ENCODE measurements around the gene TANC1.

Gene TANC1

DNA sequence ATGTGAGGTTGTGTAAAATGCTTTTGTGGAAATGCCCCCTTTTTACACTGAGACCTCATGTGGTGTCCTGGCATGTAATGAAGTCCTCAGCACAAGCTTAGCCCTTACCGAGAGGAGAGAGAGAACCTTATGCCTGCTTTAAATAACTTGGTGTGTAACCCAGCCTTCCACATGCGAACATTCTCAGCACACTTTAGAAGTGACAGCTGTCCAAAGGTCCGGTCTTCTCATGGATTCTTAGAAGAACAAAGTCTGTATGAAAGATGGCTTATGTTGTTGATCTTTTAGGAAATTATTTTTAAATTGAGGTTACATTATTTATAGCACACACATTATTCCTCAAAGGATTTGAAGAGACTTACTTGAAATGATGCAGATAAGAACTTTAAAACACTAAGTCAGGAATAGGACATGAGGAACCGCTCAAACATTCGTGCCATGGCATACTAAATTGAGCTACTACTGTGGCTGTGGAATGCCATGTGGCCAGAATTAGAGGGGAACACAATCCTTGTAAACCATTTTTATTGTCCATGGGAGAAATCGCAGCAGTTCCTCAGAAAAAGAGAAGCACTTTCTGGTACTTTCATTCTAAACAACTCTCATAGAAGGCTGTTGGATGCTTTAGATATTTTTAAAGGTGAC is 238.4 kb downstream of the TANC1 start:
- DNase-seq, result no peak

DNA sequence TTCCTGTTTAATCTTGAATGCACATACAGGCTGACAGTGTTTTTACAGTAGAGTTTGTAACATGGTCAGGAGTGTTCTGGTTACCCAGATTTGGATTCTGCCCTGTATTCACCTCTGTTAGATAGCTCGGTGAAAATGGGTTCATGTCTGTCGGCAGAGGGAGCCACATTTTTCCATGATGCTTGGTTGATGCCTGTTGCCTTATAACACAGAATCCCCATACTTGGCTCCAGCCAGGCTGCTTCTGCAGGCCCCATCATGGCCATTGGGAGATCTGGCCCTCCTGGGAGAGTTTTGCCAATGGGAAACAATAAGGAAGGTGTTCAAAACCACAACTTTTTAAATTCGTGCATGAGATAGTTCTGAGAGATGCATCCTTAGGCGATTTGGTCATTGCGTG is 240.0 kb downstream of the TANC1 start:
- DNase-seq, result no peak

DNA sequence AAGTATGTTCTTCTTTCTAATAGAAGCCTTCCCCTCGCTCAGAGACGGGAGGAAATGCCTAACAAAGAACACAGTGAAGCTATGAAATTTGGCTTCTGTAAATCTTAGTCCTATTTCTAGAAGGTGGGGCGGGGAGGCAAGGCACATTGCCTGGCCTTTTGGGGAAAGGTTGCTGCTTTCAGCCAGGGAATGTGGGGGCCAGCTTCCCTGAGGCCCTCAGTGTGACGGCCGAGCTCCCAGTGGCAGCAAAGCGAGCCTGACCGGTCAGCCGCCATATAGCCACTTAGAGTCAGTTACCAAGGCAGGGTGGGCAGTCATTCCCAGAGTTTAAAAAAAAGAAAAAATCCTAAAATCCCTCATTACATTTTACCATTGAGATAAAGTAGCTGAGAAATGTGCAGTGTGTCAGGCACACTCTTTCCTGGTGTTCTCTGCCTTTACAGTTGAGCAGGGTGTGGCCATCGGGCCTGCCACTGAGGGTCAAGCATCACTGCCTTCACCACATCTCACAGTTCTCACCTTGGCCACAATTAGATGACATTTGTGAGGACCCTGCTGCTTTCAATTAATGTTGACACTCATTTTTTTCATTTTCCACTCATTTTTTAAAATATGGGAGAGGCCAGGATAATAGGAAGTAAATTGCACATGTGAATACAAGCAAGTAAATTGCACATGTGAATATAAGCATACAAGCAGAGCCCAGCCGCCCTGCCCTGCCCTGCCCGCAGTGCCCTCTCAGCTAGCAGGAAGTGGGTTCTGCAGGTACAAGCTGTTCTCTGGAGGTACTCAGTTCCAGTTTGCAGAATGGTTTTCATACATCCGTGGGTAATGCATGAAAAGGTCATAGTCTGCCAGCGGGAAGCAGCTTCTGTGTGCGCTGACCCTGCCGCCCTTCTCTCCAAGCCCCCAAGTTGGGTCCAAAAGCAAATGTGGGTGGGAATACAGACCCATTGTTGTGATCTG is 241.2 kb downstream of the TANC1 start:
- DNase-seq, result no peak

- DNase-seq, result no peak
These were observed 243.3 kb downstream of the TANC1 start for GRCh38 chr2:159211447-159212396.

DNA sequence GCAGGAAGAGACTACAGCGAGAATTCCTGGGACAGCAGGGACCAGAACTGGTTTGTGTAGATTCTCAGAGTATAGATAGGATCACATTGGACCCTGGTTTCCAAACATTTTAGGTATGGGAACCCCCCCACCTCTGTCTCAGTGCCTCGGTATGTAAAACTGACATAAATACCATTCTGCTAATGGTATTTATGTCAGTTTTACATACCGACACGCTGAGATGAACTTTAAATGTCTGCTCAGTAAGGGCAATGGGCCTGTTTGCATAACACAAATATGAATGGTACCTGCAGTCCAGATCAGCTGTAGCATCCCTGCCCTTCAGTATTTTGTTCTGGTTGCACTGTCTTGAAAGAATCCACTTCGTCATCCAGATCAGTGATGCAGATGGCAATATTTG is 244.9 kb downstream of the TANC1 start:
- DNase-seq, result no peak

- no peak for DNase-seq
These were observed 246.0 kb downstream of the TANC1 start for GRCh38 chr2:159214325-159214865.

- no peak for DNase-seq
These were observed 246.7 kb downstream of the TANC1 start for GRCh38 chr2:159215116-159215515.

- no peak for DNase-seq
These were observed 249.2 kb downstream of the TANC1 start for GRCh38 chr2:159217676-159218075.

GRCh38 chr2:159218389-159218788 is 249.9 kb downstream of the TANC1 start:
- no peak for DNase-seq

DNA sequence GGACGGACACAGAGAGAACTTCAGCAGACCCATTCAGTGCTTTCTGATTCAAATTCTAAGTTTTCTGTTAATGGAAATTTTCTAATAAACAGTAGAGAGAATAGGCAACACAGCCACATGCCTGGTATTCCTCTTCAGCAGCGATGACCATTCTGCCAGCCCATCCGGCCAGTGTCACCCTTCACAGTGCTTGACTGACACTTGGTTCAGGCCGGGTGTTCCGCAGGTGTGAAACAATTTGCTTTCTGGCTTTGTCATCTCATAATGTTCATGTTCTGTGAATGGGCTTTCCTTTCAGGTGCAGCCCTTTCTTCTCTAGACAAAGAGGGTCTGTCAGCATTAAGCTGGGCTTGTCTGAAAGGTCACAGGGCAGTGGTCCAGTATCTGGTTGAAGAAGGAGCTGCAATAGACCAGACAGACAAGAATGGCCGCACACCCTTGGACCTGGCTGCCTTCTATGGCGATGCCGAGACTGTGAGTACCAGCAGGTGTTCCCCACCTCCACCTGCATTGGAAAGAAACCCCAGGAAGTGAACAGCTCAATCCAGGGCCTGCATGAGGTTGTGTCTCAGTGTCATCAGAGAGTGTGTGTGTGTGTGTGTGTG is 251.1 kb downstream of the TANC1 start:
- DNase-seq, result no peak

DNA sequence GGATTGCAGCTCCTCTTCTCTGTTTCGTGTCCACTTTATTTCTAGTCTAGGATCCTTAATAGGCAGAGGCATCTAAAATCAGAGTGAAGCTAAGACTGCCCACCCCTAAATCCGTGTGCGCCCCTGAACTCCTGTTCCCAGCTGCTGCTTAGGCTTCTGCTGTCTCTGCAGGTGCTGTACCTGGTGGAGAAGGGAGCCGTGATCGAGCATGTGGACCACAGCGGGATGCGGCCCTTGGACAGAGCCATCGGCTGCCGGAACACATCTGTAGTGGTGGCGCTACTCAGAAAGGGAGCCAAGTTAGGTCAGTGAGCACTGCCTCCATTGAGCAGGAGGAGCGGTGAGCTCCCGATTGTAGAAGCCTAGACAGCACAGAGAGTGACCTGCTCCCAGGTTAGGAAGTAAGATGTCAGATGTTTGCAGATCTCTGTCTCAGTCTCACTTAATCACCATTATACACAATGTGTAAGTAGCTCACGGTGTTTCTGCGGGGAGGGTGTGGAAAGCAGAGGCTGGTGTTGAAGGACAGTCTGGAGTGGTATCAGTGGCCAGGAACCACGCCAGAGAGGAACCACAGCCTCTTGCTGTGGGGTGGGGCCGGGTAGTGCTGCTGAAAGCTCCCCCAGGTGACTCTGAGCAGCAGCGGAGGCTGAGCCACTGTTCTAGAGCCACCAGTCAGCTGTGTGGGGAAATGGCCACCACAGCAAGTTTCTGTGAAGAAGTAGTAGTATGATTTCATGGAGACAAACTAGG is 255.8 kb downstream of the TANC1 start:
- no peak for DNase-seq

- DNase-seq, result peak; percentile 25
These were observed 256.9 kb downstream of the TANC1 start for GRCh38 chr2:159225025-159226016.

DNA sequence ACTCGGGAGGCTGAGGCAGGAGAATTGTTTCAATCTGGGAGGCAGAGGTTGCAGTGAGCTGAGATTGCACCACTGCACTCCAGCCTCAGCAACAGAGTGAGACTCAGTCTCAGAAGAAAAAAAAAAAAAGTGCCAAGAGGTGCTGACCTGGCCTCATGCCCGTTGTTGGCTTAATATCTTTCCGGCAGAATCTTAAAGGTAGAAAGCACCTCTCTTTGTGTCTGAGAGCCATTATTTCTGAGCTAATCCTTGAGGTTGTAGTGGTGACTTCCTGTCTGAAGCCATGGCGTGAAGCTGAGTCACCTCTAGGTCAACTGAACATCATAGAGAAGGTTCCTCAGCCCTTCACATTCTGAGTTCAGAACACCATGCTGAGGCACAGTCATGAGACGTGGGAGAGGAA is 257.6 kb downstream of the TANC1 start:
- DNase-seq, result peak; percentile 10

DNA sequence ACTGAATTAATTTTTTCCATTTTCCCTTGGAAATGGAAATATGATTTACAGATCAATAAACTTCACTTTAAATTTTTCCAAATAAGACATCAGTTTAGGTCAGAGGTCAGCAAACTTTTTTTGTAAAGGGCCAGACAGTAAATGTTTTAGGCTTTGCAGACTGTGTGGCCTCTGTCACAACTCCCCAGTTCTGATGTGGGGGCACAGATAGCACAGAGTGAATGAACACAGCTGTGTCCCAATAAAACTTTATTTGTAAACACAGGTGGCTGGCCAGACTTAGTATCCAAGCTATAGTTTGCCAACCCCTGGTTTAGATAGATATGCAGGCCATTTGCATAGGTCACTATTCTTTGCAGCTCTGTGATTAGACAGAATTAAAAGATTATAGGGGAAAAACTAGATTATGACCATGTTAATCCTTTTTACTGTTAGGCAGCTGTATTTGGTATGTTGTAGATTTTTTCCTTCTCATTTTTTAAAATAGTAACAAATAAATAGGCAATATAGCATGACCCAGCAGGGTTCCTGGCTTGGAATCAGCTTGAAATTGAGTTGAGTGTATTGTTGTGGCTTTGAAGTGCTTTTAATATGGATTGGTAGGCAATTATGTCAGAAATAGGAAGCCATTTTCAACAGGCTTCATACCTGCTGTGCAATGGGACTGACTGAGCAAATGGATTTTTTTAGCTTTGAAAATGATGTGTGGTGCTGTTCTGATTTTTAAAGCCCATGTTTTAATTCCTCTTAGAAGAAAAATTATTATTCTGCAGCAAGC is 258.4 kb downstream of the TANC1 start:
- peak; percentile 45 for DNase-seq

DNA sequence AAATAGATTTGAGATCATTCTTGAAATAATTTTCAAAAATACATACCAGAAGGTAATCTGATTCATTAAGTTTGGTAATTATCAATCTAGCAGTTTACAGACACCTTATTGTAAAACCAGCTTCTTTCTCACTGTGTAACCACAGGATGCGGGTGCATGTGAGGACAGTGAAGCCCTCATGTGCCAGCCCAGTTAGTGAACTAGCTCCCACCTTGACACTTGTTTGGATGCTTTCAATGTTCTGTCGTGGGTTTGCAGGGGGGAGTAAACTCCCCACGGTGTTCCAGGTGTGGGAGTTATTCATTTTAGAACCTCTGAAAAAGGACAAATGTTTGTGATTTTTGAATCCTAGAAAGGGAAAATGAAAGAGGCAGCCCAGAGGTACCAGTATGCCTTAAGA is 259.0 kb downstream of the TANC1 start:
- no peak for DNase-seq

DNA sequence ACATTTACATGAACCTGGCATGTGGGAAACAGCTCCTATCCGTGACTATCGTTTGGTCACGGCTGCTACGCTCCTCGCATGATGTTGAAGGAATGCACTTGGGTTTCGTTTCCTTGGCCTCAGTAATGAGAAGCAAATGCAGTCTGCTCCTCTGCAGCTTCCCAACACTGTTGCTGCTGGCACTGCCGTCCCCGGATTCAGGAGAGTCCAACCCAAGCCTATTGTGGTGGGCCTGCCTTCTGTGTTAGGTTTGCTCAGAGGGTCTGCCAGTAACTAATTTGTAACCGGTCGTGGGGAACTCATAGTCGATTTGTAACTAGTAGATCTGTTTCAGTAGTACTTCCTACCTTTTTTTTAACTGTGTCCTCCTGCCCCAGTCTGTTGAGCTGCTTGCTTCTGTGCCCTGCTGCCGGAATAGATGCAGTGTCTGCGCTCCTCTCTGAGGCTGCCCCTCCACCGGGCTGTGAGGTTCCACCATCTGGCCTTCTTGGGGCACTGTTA is 259.7 kb downstream of the TANC1 start:
- no peak for DNase-seq

DNA sequence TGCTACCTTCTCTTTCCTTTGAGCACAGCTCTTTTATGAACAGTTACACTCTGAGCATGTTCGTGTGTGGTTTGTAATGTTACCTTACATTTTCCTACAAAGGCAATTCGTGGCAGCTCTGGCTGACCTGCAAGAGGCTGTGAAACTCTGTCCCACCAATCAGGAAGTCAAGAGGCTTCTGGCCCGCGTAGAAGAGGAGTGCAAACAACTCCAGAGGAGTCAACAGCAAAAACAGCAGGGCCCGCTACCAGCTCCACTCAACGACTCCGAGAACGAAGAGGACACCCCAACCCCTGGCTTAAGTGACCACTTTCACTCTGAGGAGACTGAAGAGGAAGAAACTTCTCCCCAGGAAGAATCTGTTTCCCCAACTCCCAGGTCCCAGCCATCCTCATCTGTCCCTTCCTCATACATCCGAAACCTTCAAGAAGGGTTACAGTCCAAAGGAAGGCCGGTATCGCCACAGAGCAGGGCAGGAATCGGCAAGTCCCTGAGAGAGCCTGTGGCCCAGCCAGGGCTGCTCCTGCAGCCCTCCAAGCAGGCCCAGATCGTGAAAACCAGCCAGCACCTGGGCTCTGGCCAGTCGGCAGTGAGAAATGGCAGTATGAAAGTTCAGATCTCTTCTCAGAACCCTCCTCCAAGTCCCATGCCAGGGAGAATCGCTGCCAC is 261.2 kb downstream of the TANC1 start:
- DNase-seq, result no peak

DNA sequence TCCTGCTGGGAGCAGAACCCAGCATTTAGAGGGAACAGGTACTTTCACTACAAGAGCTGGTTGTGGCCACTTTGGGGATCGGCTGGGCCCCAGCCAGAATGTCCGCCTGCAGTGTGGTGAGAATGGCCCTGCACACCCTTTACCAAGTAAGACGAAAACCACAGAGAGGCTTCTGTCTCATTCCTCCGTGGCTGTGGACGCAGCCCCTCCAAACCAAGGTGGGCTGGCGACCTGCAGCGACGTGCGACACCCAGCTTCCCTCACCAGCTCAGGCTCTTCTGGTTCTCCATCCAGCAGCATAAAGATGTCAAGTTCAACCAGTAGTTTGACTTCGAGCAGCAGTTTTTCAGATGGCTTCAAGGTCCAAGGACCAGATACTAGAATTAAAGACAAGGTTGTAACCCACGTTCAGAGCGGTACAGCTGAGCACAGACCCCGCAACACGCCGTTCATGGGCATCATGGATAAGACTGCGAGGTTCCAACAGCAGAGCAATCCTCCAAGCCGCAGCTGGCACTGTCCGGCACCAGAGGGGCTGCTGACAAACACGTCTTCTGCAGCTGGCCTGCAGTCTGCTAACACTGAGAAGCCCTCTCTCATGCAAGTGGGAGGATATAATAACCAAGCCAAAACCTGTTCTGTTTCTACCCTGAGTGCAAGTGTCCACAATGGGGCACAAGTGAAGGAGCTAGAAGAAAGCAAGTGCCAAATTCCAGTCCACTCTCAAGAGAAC is 261.9 kb downstream of the TANC1 start:
- no peak for DNase-seq
